HEK293 (cell line): ENCODE data around the gene HPSE.

Experiments
- ATF2 ChIP-seq: fragments of 450-650 bp; formaldehyde crosslinking; IDR thresholded peaks from 2 replicates; pipeline ENCODE4 v1.5.1; 2016; ENCODE audit warnings: missing biosample characterization, missing genetic modification characterization, low read depth
- CTCF ChIP-seq: fragments of 450-650 bp; formaldehyde crosslinking; IDR thresholded peaks from 2 replicates; pipeline ENCODE4 v1.5.1; 2016; ENCODE audit warnings: missing biosample characterization, missing genetic modification characterization
- EGR2 ChIP-seq: fragments of 450-650 bp; formaldehyde crosslinking; IDR thresholded peaks from 2 replicates; pipeline ENCODE4 v1.5.1; 2016; ENCODE audit warnings: low read depth, missing biosample characterization, missing genetic modification characterization
- KLF16 ChIP-seq: fragments of 450-650 bp; formaldehyde crosslinking; IDR thresholded peaks from 2 replicates; pipeline ENCODE4 v1.5.1; 2017; ENCODE audit warnings: missing biosample characterization, missing genetic modification characterization
- MZF1 ChIP-seq: fragments of 450-650 bp; formaldehyde crosslinking; IDR thresholded peaks from 2 replicates; pipeline ENCODE4 v1.5.1; 2017; ENCODE audit warnings: missing biosample characterization, missing genetic modification characterization, borderline replicate concordance
- ZBTB11 ChIP-seq: fragments of 450-650 bp; formaldehyde crosslinking; conservative IDR thresholded peaks from 2 replicates; pipeline ENCODE4 v1.5.1; 2016; ENCODE audit warnings: low read depth, missing biosample characterization, missing genetic modification characterization
- ZNF121 ChIP-seq: fragments of 450-650 bp; formaldehyde crosslinking; IDR thresholded peaks from 2 replicates; pipeline ENCODE4 v1.5.1; 2016; ENCODE audit warnings: missing biosample characterization, missing genetic modification characterization
- ZNF239 ChIP-seq: fragments of 450-650 bp; formaldehyde crosslinking; IDR thresholded peaks from 2 replicates; pipeline ENCODE4 v1.5.1; 2016; ENCODE audit warnings: missing biosample characterization, missing genetic modification characterization
- ZNF391 ChIP-seq: fragments of 450-650 bp; formaldehyde crosslinking; IDR thresholded peaks from 2 replicates; pipeline ENCODE4 v1.5.1; 2016; ENCODE audit warnings: low read depth, missing biosample characterization, missing genetic modification characterization, borderline replicate concordance
- ZNF660 ChIP-seq: fragments of 450-650 bp; IDR thresholded peaks from 2 replicates; pipeline ENCODE4 v1.5.1; 2018; ENCODE audit warnings: missing biosample characterization, mild to moderate bottlenecking, missing genetic modification characterization
- ZNF677 ChIP-seq: fragments of 450-650 bp; IDR thresholded peaks from 2 replicates; pipeline ENCODE4 v1.5.0; 2018; ENCODE audit warnings: missing biosample characterization, mild to moderate bottlenecking, missing genetic modification characterization, moderate library complexity

DNA sequence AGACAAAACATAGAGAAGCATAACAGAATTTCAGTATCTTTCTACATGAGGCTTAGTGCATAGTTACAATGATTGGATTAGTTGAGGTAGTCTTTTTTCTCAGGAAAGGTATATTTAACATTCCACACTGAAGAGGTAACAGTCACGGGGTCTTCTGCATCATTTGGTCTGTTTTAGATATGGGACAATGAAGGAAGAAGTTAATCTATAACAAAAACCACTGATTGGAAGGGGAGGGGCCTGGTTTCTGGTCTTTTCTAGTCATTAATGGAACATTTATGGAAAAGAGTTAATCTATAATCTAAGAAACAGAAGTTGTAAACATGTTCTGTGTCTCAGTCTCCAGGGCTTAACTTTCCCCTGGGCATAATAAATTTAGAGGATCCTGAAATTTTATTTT lies 37.3 kb upstream of the HPSE start:
- TF ChIP-seq ZNF121 (tag by site-specific recombination) (no peak), ZNF391 (no peak), CTCF (tag by site-specific recombination) (no peak), MZF1 (tag by site-specific recombination) (no peak), ZNF677 (tag by site-specific recombination) (no peak), ZNF239 (tag by site-specific recombination) (no peak), EGR2 (no peak), ZNF660 (no peak), KLF16 (tag by site-specific recombination) (no peak), ATF2 (no peak), ZBTB11 (tag by site-specific recombination) (no peak)
